ENCODE data around the gene SMPD3. TPM values are rescaled to one million over a fixed set of nuclear protein-coding genes. Genes with fewer than 3 reads are reported as not detected.

SMPD3 gene
- total and polyA plus RNA-seq, 9 of the 15 experiments (the other 6 are each of a cell fraction or from before 2014, with no cell fraction given), result 0.03 to 1.2 (median 0.18) TPM

GRCh38 chr16:68356919-68357286, 91.4 kb downstream of the SMPD3 start:
- peaks cover 62% of the 10 kb centered on the region; the same call in 2 of the 3 replicates for H3K36me3 ChIP-seq (ENCODE audit: control insufficient read depth, insufficient read depth, low read length)
- TF ChIP-seq, protein P1, sequence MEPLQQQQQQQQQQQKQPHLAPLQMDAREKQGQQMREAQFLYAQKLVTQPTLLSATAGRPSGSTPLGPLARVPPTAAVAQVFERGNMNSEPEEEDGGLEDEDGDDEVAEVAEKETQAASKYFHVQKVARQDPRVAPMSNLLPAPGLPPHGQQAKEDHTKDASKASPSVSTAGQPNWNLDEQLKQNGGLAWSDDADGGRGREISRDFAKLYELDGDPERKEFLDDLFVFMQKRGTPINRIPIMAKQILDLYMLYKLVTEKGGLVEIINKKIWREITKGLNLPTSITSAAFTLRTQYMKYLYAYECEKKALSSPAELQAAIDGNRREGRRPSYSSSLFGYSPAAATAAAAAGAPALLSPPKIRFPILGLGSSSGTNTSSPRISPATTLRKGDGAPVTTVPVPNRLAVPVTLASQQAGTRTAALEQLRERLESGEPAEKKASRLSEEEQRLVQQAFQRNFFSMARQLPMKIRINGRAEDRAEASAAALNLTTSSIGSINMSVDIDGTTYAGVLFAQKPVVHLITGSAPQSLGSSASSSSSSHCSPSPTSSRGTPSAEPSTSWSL (CRISPR knock-in tag; IDR thresholded peaks at IDR 0.05; ENCODE audit: borderline replicate concordance), result no peak
- TF ChIP-seq GTF2F1 (IDR thresholded peaks at IDR 0.05; ENCODE audit: low read depth, low read length) (no peak), SIN3A (IDR thresholded peaks at IDR 0.05; ENCODE audit: borderline replicate concordance in 2 of 2, control insufficient read depth in 1 of 2, low read depth in 2 of 2, low read length in 2 of 2) (no peak), REST (IDR thresholded peaks at IDR 0.05; ENCODE audit: borderline replicate concordance) (no peak), REST (CRISPR knock-in tag; IDR thresholded peaks at IDR 0.05; ENCODE audit: low read depth) (no peak), LCOR (CRISPR knock-in tag; IDR thresholded peaks at IDR 0.05) (no peak), CBX8 (IDR thresholded peaks at IDR 0.05; ENCODE audit: borderline replicate concordance, extremely low read depth, low read depth, low read length, poor library complexity, severe bottlenecking) (no peak), ZNF766 (CRISPR knock-in tag; conservative IDR thresholded peaks at IDR 0.05) (no peak), CREB3 (tag; conservative IDR thresholded peaks at IDR 0.05; ENCODE audit: low read depth) (no peak), ATF1 (CRISPR knock-in tag; IDR thresholded peaks at IDR 0.05) (no peak), ATF1 (tag; IDR thresholded peaks at IDR 0.05) (no peak), NFRKB (IDR thresholded peaks at IDR 0.05; ENCODE audit: low read depth) (no peak), ZNF561 (CRISPR knock-in tag; conservative IDR thresholded peaks at IDR 0.05) (no peak)

More at GRCh38 chr16:68356919-68357286, 91.4 kb downstream of the SMPD3 start:
- POLR2A ChIA-PET, result no interaction called here
- WGBS (ENCODE audit: insufficient coverage, low coverage, missing lambda C conversion rate), result 93% methylated on average over 5 of the region's 5 CpGs
- ATAC-seq (no peak), FAIRE-seq (no peak), DNase-seq (ENCODE audit: extremely low read depth in 1 of 4, low spot score in 3 of 4) (no peak)
- no peak overlapping the region for H3K4me3 ChIP-seq
- no peak overlapping the region for H2AFZ ChIP-seq (ENCODE audit: low read depth, low read length)
- no peak overlapping the region for H3K27ac ChIP-seq (ENCODE audit: extremely low read depth, low read depth, low read length)
- no peaks in the 10 kb centered on the region for H3K9me3 ChIP-seq (replicated peaks; ENCODE audit: control insufficient read depth, insufficient read depth, low read depth, low read length)
- no peak overlapping the region; a peak in 1 of 4 replicates for H3K9ac ChIP-seq (ENCODE audit: insufficient read depth in 1 of 2, low read depth in 2 of 2, low read length in 2 of 2)
- CTCF ChIA-PET (ENCODE audit: low intra/inter-chr PET ratio), result no interaction called here
- H3K79me2 ChIP-seq (ENCODE audit: control insufficient read depth, insufficient read depth, low read length), result no peaks in the 10 kb centered on the region
- no peaks in the 10 kb centered on the region; the same call in 1 of the 2 replicates for H4K20me1 ChIP-seq (replicated peaks; ENCODE audit: control insufficient read depth, insufficient read depth, low read length)
- BruUV-seq (replicated peaks), result no TSS peak
- no peak overlapping the region for H3K4me2 ChIP-seq (ENCODE audit: insufficient read depth, low read length)
- H3K4me1 ChIP-seq (replicated peaks in 1 of 2; ENCODE audit: control insufficient read depth in 2 of 2, insufficient read depth in 2 of 2, low read length in 2 of 2), result peaks cover 0 to 24% of the 10 kb centered on the region in 2 experiments; a peak in 1 of 5 replicates
- H3K27me3 ChIP-seq (ENCODE audit: control insufficient read depth in 2 of 2, insufficient read depth in 2 of 2, low read length in 2 of 2), result no peaks in the 10 kb centered on the region
- in situ Hi-C loops (cut with MboI), result no loop called here
- intact Hi-C loops (cut with micrococcal nuclease), result no loop called here
- no peaks in the 10 kb centered on the region for H3K9me1 ChIP-seq (ENCODE audit: control insufficient read depth, insufficient read depth, low read length)
